Peyer's patch (tissue), 4 donors: Measurements from ENCODE around the gene ADARB1.

Experiments
- CTCF ChIP-seq, 6 experiments: fragments of 450-650 bp in 4 of 6; fragments of 200-600 bp in 2 of 6; sonication (generic) in 1 of 6; IDR thresholded peaks; one replicate each; pipeline ENCODE4 v1.5.1; 2017 to 2019; ENCODE audit warnings: antibody characterized with exemption in 6 of 6, mild to moderate bottlenecking in 3 of 6, moderate library complexity in 1 of 6
- POLR2A ChIP-seq, 2 donors: fragments of 450-650 bp; IDR thresholded peaks; one replicate each; pipeline ENCODE4 v1.5.1; 2017; ENCODE audit warnings: antibody characterized with exemption in 2 of 2, mild to moderate bottlenecking in 2 of 2, moderate library complexity in 2 of 2

GRCh38 chr21:45039317-45040156 lies 34.8 kb upstream of the ADARB1 start:
- no peak for TF ChIP-seq CTCF (IDR thresholded peaks at IDR 0.05)
- no peak for TF ChIP-seq POLR2A (IDR thresholded peaks at IDR 0.05)
